Common myeloid progenitor, CD34-positive (primary cell): ENCODE measurements around the gene MAB21L2.
"Not testable (repeated sequence)": the region's sequence is repeated elsewhere in the genome, so short reads cannot be mapped to it uniquely, and the experiment has no call there.

Experiments used
- CTCF ChIA-PET: fragments of 350-600 bp; sonication (Branson Sonifier 250); formaldehyde crosslinking; loops from one replicate; lab custom pipeline; 2021; ENCODE audit warnings: antibody characterized with exemption; lab: Charles Lee
- POLR2A ChIA-PET: fragments of 350-600 bp; sonication (Branson Sonifier 250); formaldehyde crosslinking; loops from one replicate; lab custom pipeline; 2021; ENCODE audit warnings: antibody characterized with exemption; lab: Charles Lee
- DNase-seq, 3 donors: peaks; one replicate each; pipeline versions ENCODE4 v3.0.0 to v3.0.0-alpha.2; 2013
- H3K27ac ChIP-seq, 2 experiments: 1 replicate in 1 of 2; 2 replicates in 1 of 2; pipeline ENCODE4 v1.7.0; 2013; ENCODE audit warnings: inconsistent platforms in 2 of 2, low read length in 2 of 2, mild to moderate bottlenecking in 2 of 2, low read depth in 1 of 2, moderate library complexity in 1 of 2; ENCODE audit not compliant: severe bottlenecking in 2 of 2, insufficient read depth in 1 of 2, poor library complexity in 1 of 2
- H3K27me3 ChIP-seq, 5 experiments: replicated peaks in 2 of 5; 1 replicate in 3 of 5; 2 replicates in 2 of 5; pipeline versions ENCODE4 v1.6.1 to v1.7.0; 2013; ENCODE audit warnings: low read length in 4 of 5, mild to moderate bottlenecking in 2 of 5, moderate library complexity in 2 of 5, inconsistent platforms in 1 of 5; ENCODE audit not compliant: insufficient read depth in 5 of 5, control insufficient read depth in 4 of 5
- H3K36me3 ChIP-seq, 4 experiments: 1 replicate in 2 of 4; 2 replicates in 2 of 4; pipeline versions ENCODE4 v1.6.1 to v1.7.0; 2013; ENCODE audit warnings: low read length in 3 of 4, control low read depth in 1 of 4, mild to moderate bottlenecking in 1 of 4; ENCODE audit not compliant: control insufficient read depth in 4 of 4, insufficient read depth in 4 of 4
- H3K4me1 ChIP-seq, 4 experiments: 1 replicate in 3 of 4; 2 replicates in 1 of 4; pipeline versions ENCODE4 v1.6.1 to v1.7.1; 2013; ENCODE audit warnings: low read length in 3 of 4, mild to moderate bottlenecking in 3 of 4, control low read depth in 1 of 4, inconsistent platforms in 1 of 4, moderate library complexity in 1 of 4; ENCODE audit not compliant: control insufficient read depth in 4 of 4, insufficient read depth in 4 of 4; ENCODE audit errors: control extremely low read depth in 1 of 4
- H3K4me3 ChIP-seq, 7 experiments: 1 replicate in 4 of 7; 2 replicates in 3 of 7; pipeline versions ENCODE4 v1.5.1 to v1.7.0; 2013; ENCODE audit warnings: mild to moderate bottlenecking in 7 of 7, low read length in 6 of 7, moderate library complexity in 6 of 7, inconsistent platforms in 2 of 7, low read depth in 2 of 7, control low read depth in 1 of 7; ENCODE audit not compliant: insufficient read depth in 4 of 7, control insufficient read depth in 1 of 7; ENCODE audit errors: extremely low read depth in 1 of 7
- H3K9me3 ChIP-seq, 5 experiments: 1 replicate in 4 of 5; 2 replicates in 1 of 5; pipeline versions ENCODE4 v1.6.1 to v1.7.1; 2013; ENCODE audit warnings: low read length in 4 of 5, mild to moderate bottlenecking in 2 of 5, inconsistent platforms in 1 of 5, low read depth in 1 of 5, moderate library complexity in 1 of 5; ENCODE audit not compliant: control insufficient read depth in 4 of 5, insufficient read depth in 2 of 5; ENCODE audit errors: control extremely low read depth in 1 of 5
- WGBS: methylation state at CpG from one replicate; pipeline ENCODE4 v1.1.5; 2013; ENCODE audit not compliant: insufficient coverage; 5-methylcytosine and 5-hydroxymethylcytosine counted together

The MAB21L2 gene

GRCh38 chr4:150543042-150543441 lies 38.9 kb upstream of the MAB21L2 start:
- CTCF ChIA-PET = interaction anchor here (1.8 kb wide), 1 partner anchor 10 kb away, joined by 4 read pairs; no protein-coding TSS in a partner anchor
- WGBS = 30% methylated on average over 1 of the region's 1 CpG

GRCh38 chr4:150546286-150546685 lies 35.7 kb upstream of the MAB21L2 start:
- POLR2A ChIA-PET = no interaction called here
- H3K4me1 ChIP-seq = no peaks in the 10 kb centered on the region
- no peak overlapping the region for H3K27ac ChIP-seq

More at GRCh38 chr4:150543042-150543441, 38.9 kb upstream of the MAB21L2 start:
- no peak overlapping the region for H3K4me3 ChIP-seq
- peak overlapping the region in 1 of 2 experiments; percentile 37 for H3K27ac ChIP-seq
- POLR2A ChIA-PET = no interaction called here
- peaks cover 0 to 3% (median 0%) of the 10 kb centered on the region in 5 experiments for H3K9me3 ChIP-seq
- DNase-seq = peak in 1 of 3 donors; percentile 7
- no peaks in the 10 kb centered on the region for H3K27me3 ChIP-seq
- no peaks in the 10 kb centered on the region for H3K4me1 ChIP-seq
- peaks cover 0 to 4% (median 0%) of the 10 kb centered on the region in 4 experiments for H3K36me3 ChIP-seq

DNA sequence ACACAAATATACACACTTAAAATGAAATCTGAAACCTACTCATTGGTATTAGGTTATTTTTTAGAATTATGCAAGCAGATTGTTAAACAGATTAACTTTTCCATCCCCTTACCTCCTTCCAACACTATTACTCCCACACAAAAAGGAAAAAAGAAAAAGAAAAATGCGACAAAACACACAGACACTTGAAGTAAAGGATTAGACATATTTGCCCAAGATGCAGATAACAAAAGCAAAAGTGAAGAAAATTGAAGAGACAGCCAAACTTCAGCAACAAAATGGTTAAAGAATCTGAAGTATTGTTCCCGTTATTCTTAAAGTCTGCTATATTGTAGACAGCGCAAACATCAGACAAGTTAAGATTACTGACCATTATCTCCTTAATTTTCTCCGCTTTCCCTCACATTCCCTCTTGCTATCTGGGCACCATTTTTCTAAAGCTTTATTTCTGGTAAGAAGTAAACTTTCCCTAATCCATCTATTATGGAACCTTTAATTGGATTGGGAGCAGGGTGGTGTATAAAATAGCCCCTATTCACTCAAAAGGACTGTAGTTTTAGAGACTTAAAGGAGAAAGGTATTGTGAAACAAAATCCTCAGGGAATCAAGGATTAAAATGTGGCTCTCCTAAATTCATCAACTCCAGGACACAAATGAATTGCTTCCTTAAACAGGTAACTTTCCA lies 34.7 kb upstream of the MAB21L2 start:
- 98% methylated on average over 4 of the region's 4 CpGs for WGBS
- no peaks in the 10 kb centered on the region for H3K4me1 ChIP-seq
- H3K27ac ChIP-seq = no peak overlapping the region
- POLR2A ChIA-PET = no interaction called here
- DNase-seq = no peak
- peaks cover 0 to 4% (median 1%) of the 10 kb centered on the region in 4 experiments for H3K36me3 ChIP-seq
- CTCF ChIA-PET = no interaction called here
- H3K4me3 ChIP-seq = no peak overlapping the region
- H3K9me3 ChIP-seq = no peaks in the 10 kb centered on the region
- no peaks in the 10 kb centered on the region for H3K27me3 ChIP-seq

More at GRCh38 chr4:150546286-150546685, 35.7 kb upstream of the MAB21L2 start:
- CTCF ChIA-PET = interaction anchor here (1.1 kb wide), 1 partner anchor 12 kb away, joined by 4 read pairs; no protein-coding TSS in a partner anchor
- no peaks in the 10 kb centered on the region for H3K27me3 ChIP-seq
- H3K9me3 ChIP-seq = no peaks in the 10 kb centered on the region
- H3K36me3 ChIP-seq = peaks cover 0 to 2% (median 0%) of the 10 kb centered on the region in 4 experiments
- no peak overlapping the region for H3K4me3 ChIP-seq
- no peak for DNase-seq
- WGBS = no CpG with 5 or more reads among the region's 2 CpGs

GRCh38 chr4:150557811-150558210 lies 24.1 kb upstream of the MAB21L2 start:
- H3K27me3 ChIP-seq, H3K4me1 ChIP-seq, H3K27ac ChIP-seq, H3K4me3 ChIP-seq, DNase-seq: not testable (repeated sequence)
- ChIA-PET POLR2A (interaction anchor here (0.7 kb wide), 1 partner anchor 264 kb away, joined by 6 read pairs; no protein-coding TSS in a partner anchor), CTCF (interaction anchor here (0.5 to 2.0 kb wide), 3 partner anchors 9 to 16 kb away, joined by 3 to 4 read pairs (median 3); no protein-coding TSS in a partner anchor)
- Histone ChIP-seq H3K9me3 (peaks cover 0 to 10% (median 7%) of the 10 kb centered on the region in 5 experiments), H3K36me3 (peaks cover 0 to 20% (median 10%) of the 10 kb centered on the region in 4 experiments)
- no CpG with 5 or more reads among the region's 3 CpGs for WGBS

DNA sequence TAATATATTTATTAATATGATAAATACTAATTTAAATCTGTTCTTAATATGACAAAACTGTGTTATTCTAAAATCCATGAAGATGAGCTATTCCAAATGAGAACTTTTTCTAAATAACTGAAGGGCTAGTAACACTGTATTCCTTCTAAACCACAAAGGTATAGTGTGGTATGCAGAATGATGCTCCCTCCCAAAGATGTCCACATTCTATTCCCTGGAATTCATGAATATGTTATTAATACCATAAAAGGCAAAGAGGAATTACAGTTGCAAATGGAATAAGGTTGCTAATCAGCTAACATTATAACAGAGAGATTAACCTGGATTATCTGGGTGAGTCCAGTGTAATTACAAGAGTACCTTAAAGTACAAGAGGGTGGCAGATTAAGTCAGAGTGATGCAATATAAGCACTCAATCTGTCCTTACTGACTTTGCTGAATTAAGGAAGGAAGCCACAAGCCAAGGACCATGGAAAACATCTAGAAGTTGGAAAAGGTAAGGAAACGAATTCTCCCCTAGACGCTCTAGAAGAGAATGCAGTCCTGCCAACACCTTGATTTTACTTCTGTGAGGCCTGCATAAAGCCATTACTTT lies 20.7 kb upstream of the MAB21L2 start:
- Histone ChIP-seq H3K27me3 (no peaks in the 10 kb centered on the region), H3K4me3 (no peak overlapping the region), H3K9me3 (peaks cover 0 to 7% (median 4%) of the 10 kb centered on the region in 5 experiments), H3K36me3 (peaks cover 0 to 10% (median 6%) of the 10 kb centered on the region in 4 experiments), H3K27ac (no peak overlapping the region), H3K4me1 (no peaks in the 10 kb centered on the region)
- ChIA-PET POLR2A (no interaction called here), CTCF (no interaction called here)
- WGBS = 100% methylated on average over 2 of the region's 2 CpGs
- no peak for DNase-seq

DNA sequence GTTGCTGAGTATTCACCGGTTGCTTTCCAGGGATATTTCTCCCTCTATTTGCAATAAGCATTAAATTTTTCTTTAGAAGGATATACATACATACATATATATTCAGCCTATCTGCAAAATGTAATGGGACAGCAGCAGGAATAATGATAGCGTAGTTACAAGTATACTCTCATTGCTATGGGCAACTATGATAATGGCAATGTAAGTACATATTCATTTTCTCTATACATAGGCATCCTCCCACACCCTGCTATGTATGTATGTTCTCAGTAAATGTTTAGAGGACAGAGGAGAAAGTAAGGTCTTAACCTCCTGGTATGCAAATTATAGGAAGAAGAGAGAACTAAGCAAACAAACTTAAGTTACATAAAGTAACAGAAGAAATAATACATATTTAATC lies 19.7 kb upstream of the MAB21L2 start:
- no peaks in the 10 kb centered on the region for H3K27me3 ChIP-seq
- H3K4me3 ChIP-seq = no peak overlapping the region
- H3K9me3 ChIP-seq = peaks cover 0 to 7% (median 4%) of the 10 kb centered on the region in 5 experiments
- no peak for DNase-seq
- H3K27ac ChIP-seq = no peak overlapping the region
- POLR2A ChIA-PET = no interaction called here
- H3K4me1 ChIP-seq = no peaks in the 10 kb centered on the region
- no CpG with 5 or more reads among the region's 2 CpGs for WGBS
- H3K36me3 ChIP-seq = peaks cover under 1 to 10% (median 6%) of the 10 kb centered on the region in 4 experiments
- CTCF ChIA-PET = no interaction called here

DNA sequence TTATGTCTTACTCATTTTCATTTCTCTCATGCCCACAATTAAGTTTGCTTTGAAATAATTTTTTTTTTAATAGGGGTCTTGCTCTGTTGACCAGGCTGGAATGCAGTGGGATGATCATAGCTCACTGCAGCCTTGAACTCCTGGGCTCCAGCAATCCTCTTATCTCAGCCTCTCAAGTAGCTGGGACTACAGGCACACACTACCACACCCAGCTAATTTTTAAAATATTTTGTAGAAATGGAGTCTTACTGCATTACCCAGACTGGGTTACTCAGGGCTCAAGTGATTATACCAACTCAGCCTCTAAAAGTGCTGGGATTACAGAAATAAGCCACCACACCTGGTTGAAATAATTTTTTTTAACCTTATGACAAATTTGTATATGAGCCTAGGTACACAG lies 19.2 kb upstream of the MAB21L2 start:
- Histone ChIP-seq H3K27me3 (no peaks in the 10 kb centered on the region), H3K4me3 (no peak overlapping the region), H3K27ac (no peak overlapping the region), H3K9me3 (peaks cover 0 to 7% (median 4%) of the 10 kb centered on the region in 5 experiments), H3K4me1 (no peaks in the 10 kb centered on the region), H3K36me3 (peaks cover 2 to 10% (median 5%) of the 10 kb centered on the region in 4 experiments)
- ChIA-PET CTCF (no interaction called here), POLR2A (no interaction called here)
- no peak for DNase-seq
